Hematopoietic multipotent progenitor cell treated with erythropoietin and hydrocortisone succinate and interleukin-3 and kit ligand, for 8 days (in vitro differentiated cells): ENCODE data around the gene NFAM1.

Experiments
- DNase-seq: peaks from one replicate; pipeline ENCODE4 v3.0.0-alpha.2; 2015

The NFAM1 gene

DNA sequence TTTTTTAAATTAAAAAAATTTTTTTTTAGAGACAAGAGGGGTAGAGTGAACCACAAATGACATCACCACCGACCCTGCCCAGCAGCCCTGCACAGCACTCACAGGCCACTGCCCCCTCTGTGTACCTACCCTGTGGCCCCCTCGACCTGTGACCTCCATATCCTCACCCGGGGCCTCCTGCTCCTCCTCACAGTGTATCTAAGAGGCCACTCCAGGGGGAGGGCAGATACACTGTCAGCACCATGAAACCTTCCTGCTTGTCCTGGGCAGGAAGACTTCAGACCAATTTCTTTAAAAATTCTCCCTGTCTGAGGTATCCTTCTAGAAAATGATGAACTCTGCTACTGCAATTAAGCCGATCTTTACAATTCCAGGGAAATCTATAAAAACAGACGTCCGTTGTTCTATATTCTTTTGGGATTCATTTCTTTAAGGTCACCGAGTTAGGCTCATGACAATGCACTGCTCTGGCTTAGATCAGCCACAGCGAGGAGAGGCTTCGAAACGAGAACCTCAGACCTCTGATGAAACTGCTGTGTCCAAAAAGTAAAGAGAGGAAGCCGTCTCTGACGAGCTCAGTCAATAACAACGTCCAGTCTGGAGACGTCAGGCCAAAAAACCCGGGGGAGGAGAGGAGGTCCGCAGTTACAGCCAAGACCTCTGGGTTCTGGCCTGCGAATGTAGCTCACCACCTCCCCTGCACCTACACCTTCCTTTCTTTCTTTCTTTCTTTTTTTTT is 17.5 kb downstream of the NFAM1 start:
- no peak for DNase-seq

DNA sequence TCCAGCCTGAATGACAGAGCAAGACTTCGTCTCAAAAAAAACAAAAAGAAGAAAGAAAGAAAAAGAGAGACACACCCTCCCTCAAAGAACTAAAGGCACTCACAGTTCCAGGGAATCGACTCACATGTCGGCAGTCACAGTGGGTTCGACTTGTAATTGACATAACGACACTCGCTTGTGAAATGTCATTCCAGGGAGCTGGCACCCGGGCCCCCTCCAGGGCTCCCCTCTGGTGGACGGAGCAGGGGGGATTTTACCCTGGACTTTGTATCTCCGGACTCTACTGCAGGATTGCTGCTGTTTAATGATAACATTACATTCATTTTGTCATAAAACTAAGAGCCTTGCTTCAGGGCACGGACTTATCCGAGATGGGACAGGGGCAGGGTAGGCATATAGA is 18.2 kb downstream of the NFAM1 start:
- DNase-seq: no peak

DNA sequence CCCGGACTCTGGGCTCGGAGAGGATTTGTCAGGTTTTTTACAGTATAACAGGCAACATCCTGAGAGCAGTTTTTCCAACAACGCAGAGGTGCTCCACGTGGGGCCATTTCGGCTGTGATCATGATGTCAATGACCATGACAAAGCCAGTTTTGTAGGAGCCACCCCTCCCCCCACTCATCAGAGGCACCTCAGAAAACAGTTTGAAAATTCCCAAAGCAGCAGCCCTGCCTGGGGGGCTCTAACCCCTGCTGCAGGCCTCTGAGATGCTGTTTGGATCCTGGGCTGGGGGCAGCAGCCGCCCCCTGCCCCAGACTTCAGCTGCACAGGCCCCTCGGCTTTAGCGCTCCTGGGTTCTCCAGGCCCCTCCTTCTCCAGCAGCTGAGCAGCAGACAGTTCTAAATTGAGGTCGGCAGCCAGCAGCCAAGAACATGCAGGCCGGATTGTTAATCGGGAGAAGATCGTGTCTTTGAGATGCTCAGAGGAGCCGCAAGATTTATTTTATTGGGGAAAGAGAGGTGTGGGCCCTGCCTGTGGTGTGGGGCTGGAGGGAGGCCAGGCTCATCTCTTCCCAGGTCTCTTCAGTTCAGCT is 19.4 kb downstream of the NFAM1 start:
- DNase-seq: no peak

DNA sequence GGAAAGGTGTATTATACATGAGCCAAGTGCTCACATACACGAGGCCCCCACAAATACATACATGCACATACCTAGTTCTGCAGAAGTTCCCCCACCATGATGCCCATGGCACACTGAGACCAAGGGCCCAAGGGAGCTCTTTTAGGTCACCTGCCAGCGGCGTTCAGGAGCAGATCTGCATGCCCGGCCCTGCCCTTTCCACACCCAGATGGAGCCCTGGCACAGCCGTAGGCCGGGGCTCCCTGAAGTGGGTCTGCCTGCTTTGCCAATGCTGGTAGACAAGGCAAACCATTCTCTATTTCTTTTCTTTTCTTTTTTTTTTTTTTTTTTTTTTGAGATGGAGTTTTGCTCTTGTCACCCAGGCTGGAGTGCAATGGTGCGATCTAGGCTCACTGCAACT is 21.5 kb downstream of the NFAM1 start:
- DNase-seq: no peak

DNA sequence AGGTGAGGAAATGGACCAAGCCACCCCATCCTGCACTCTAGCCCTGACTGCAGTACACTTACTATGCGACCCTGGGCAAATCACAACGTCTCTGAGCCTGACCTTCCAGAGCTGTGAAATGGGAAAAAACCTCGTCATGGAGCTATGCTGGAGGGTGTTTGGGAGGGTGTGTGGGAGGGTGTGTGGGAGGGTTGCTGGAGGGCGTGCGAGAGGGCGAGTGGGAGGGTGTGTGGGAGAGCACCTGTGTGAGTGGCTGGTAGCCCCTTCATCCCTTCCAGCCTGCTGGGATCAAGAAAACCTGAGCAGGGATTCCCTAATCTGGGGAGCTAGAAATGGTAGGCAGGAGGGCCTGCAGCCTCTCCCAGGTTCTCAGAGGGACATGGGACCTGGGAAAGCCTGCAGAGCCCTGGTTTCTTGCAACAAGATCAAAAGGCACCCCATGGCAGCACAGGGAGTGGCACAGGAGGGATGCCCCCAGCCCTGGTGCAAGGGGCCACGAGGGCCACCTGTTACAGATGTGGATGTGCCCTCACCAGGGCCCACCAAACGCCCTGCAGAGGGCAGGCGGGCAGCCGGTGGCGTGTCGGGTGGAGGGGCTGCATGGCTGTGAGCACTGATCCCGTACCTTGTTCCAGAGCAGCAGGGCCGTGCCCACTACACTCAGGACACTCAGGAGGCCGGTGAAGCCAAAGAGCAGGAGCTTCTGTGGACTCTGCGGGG is 23.2 kb downstream of the NFAM1 start:
- DNase-seq: no peak

DNA sequence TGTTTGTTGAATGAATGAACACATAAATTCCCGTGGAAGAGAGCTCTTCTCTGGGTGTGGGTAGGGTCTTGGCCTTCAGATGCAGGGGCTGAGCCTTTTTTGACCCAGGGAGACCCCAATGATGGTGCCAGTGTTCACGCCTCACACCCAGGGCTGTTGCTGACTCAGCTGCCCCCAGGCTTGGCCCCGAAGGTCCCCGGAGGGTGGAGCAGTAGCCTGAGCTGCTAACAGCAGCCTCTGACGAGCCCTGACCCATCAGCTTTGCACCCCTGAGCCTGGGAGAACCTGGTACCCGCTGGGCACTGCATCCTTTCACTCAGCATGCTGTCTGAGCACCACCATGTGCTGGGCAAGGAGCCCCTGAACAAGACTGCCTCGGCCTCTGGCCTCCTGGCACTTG is 23.9 kb downstream of the NFAM1 start:
- no peak for DNase-seq

DNA sequence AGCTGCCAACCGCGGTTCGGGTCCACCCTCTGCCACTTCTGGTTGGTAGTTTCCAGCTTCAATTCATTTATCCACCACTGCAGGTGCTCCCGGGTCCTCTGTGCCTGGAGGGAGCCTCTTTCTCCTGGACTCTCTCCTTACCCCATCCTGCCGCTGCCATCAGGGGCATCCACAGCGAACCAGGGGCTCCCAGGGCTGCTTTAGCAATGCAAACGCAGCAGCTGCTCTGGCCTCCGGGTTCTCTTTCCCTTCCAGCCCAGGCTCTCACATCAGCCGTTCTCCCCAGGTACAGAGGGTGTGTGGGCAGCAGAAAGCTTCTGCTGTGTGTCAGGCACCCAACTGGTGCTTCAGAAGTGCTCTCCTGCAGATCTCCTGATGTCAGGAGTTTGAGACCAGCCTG is 27.9 kb downstream of the NFAM1 start:
- no peak for DNase-seq

DNA sequence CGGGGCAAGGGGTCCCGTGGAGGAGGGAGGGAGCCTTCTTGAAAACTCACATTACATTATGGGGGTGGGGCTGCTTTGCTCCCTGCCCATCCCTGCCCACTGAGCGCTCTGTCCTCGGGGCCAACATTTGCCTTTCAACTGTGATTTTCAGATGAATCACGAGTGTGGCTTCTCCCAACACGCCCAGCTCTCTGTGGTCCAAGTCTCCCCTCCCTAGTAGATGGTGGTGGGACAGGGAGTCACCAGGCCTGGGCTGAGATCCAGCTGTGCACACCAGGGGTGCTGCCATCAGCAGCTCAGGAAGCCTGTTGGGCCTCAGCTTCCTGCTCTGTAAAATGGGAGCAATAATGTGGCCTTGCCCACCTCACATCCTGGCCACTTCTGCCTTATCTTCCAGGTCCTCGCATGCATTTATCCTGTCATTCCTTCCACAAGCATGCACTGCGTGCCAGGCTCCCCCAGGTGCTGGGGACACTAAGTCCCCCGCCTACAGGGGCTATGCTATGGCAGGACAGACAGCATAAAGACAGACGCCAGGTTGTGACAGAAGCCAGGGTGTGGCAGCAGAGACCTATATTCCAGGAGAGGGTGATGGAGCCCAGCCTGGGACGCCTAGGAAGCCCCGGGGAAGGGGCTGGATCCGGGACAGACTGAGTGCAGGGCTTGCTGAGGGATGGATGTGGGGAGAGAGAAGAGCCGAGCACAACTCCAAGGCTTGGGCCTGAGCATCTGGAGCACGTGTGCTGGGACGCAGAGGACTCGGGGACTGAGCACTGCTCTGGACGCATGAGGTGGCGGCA is 30.5 kb downstream of the NFAM1 start:
- DNase-seq: no peak

DNA sequence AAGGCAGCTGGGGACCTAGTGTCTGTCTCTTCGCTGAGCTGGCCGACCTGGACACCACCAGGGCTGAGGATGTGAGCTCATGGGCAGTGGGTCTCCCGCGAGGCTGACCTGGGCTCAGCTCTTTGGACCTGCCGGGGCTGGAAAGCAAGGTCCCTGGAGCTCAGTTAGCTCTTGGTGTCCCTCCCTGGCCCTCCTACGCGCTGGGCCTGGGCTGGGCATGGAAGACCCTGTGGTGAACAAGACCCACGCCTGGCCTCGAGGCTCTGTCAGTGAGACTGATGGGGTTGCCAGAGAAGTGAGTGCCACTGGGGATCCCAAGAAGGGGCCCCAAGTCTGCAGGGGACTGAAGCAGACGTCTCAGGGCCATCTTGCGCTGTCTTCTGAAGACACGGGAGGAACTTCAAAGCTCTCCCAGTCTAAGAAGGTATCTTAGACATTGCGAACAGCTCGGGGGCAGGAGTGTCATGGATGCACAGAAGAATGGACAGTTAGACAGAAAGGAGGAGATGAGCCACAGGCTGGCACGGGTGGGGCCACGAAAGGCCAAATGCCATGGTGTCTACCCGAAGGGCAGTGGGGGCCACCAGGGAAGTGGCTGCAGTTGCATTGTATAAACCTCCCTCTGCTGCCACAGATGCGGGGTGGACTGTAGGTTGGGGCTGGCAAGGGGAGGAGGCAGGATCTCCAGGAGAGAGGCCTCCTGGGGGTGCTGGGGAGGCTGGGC is 31.2 kb downstream of the NFAM1 start:
- no peak for DNase-seq

GRCh38 chr22:42399315-42400271 is 32.6 kb downstream of the NFAM1 start:
- peak; percentile 44 for DNase-seq

GRCh38 chr22:42397332-42398249 is 34.6 kb downstream of the NFAM1 start:
- DNase-seq: peak; percentile 20

- no peak for DNase-seq
These were observed 35.4 kb downstream of the NFAM1 start for GRCh38 chr22:42396621-42397331.

DNA sequence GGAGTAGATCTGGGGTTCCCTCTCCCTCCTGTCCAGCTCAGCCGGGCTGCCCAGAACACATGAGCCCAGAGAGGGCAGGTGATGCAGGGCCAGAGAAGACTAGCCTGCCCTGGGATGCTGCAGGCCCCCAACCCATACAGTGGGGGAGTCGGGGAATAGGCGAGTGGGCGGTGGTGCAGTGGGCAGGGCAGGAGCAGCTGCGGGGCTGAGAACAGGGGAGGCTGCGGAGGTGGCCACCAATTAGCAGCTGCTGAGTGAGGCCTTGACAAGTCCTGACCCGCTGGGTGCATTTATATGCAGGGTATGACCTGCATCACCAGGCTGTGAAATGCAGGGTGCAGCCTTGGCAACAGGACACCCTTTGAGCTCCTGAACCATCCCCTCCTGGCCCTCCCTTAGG is 43.1 kb downstream of the NFAM1 start:
- no peak for DNase-seq

DNA sequence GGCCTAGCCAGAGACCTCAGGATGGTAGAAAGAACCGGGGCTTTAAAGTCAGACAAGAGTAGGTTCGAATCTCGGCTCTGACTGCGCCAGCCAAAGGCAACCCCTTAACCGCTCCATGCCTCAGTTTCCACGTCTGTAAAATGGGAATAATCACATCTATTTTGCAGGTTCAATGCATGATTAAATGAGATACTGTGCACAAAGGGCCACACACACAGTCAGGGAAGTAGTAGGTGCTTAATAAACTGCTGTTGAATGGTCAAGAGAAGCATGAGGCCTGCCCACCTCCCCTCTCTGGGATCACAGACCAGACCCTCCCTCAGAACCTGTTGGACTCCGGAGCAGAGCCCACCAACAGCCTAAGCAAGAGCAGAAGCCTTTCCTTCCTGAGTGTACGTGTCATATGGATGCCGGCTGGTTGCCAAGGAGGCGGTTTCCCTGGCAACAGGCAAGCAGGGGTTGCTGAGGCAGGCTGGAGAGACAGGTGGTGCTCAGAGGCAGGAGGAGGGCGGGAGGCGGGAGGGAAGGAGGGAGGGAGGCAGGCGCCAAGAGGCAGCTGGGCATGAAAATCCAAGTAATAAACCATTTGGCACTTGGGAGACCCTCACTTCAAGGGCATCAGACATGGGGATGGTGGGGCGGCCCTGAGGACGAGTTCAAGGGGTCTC is 43.9 kb downstream of the NFAM1 start:
- no peak for DNase-seq

- DNase-seq: no peak
These were observed 44.6 kb downstream of the NFAM1 start for GRCh38 chr22:42387631-42388030.

- no peak for DNase-seq
These were observed 46.5 kb downstream of the NFAM1 start for GRCh38 chr22:42385696-42386095.

- no peak for DNase-seq
These were observed 47.7 kb downstream of the NFAM1 start for GRCh38 chr22:42384506-42384905.

DNA sequence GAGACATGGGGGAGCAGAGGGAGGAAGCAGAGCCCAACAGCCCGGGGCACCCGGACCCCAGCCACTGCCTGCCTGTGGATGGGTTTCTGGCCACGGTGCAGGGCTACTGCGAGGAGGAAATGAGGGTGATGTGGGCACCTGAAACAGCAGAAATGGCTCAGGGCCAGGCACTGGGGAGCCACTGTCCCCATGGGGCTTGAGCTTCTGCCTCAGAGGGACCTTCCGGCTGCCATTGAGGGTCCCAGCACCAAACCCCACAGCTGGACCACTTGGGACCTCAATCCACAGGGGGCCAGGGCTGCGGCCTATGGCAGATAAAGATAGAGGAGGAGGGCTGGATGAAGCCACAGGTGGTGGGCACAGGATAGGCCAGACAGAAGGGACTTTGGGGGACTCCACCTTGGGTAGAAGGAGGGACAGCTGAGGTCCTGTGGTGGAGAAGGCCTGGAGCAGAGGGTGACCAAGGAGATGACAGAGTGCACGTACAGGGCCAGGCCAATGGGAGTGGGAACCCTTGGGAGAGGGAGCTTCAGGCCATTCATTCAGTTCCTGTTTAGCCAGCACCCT is 48.3 kb downstream of the NFAM1 start:
- DNase-seq: no peak

- DNase-seq: no peak
These were observed 48.9 kb downstream of the NFAM1 start for GRCh38 chr22:42383287-42383686.
